ENCODE measurements around the gene ICAM3.
A peak's percentile ranks its signal among the peaks of the same experiment; 100 is the strongest.

Gene ICAM3

DNA sequence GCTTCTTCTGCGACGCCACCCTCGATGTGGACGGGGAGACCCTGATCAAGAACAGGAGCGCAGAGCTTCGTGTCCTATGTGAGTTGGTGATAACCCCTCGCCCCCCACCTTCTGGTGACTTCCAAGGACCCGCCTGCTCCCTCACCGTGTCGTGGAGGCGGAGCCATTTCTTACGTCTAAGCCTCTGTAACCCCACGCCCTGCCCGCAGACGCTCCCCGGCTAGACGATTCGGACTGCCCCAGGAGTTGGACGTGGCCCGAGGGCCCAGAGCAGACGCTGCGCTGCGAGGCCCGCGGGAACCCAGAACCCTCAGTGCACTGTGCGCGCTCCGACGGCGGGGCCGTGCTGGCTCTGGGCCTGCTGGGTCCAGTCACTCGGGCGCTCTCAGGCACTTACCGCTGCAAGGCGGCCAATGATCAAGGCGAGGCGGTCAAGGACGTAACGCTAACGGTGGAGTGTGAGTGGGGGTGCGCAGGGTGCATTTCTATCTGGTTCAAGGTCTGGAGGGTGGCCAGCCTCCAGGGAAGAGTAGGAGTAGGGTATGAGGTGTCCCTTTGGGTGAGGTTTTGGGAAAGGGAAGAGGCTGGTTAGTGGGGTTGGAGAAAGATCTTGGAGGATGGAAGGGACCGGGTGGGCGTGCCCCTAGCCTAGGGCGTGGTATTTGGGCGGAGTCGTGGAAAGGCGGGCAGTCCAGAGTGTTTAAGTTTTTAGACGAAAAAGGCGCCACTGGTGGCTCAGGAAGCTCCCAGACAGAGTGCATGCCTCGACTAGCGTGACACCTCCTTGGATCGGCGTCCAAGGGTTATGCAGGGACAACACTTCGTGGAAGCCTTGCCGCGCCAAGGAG, 46.4 kb downstream of the ICAM3 start:
- no peak overlapping the region for H3K9ac ChIP-seq (ENCODE audit: low read length)

GRCh38 chr19:10292206-10292788, 47.1 kb downstream of the ICAM3 start:
- H3K9ac ChIP-seq (ENCODE audit: low read length): peak overlapping the region; percentile 17; the same call in 1 of the 2 replicates
- peak overlapping the region; percentile 93 for H3K4me2 ChIP-seq (ENCODE audit: low read length)
- no peak overlapping the region for H2AFZ ChIP-seq (ENCODE audit: low read length)
- H3K27me3 ChIP-seq (ENCODE audit: insufficient read depth, low read length): no peaks in the 10 kb centered on the region; the same call in 1 of the 2 replicates
- H3K4me3 ChIP-seq (ENCODE audit: low read depth, low read length, poor library complexity, severe bottlenecking): peak overlapping the region; percentile 62
- H3K9me3 ChIP-seq (ENCODE audit: low read length): no peaks in the 10 kb centered on the region
- H3K4me1 ChIP-seq (ENCODE audit: insufficient read depth, low read length, severe bottlenecking): peaks cover 56% of the 10 kb centered on the region
- no peaks in the 10 kb centered on the region for H3K9me2 ChIP-seq (ENCODE audit: low read depth, low read length)
- TF ChIP-seq CTCF (IDR thresholded peaks at IDR 0.05; ENCODE audit: low read length) (no peak), EZH2 (IDR thresholded peaks at IDR 0.05; ENCODE audit: borderline replicate concordance, low read length) (no peak)
- no peaks in the 10 kb centered on the region for H3F3A ChIP-seq (ENCODE audit: insufficient read depth, low read length)
- no peaks in the 10 kb centered on the region for H4K20me1 ChIP-seq (ENCODE audit: insufficient read depth, low read length)
- no peak overlapping the region for H3K27ac ChIP-seq (ENCODE audit: low read depth, low read length, poor library complexity, severe bottlenecking)
- H3K79me2 ChIP-seq (ENCODE audit: insufficient read depth, low read length): no peaks in the 10 kb centered on the region
- H3K36me3 ChIP-seq (ENCODE audit: insufficient read depth, low read length): no peaks in the 10 kb centered on the region; the same call in 1 of the 2 replicates

More for the DNA sequence above, 46.4 kb downstream of the ICAM3 start:
- H2AFZ ChIP-seq (ENCODE audit: low read length): no peak overlapping the region
- H3K36me3 ChIP-seq (ENCODE audit: insufficient read depth, low read length): no peaks in the 10 kb centered on the region; the same call in 1 of the 2 replicates
- H3K27me3 ChIP-seq (ENCODE audit: insufficient read depth, low read length): no peaks in the 10 kb centered on the region; the same call in 1 of the 2 replicates
- no peaks in the 10 kb centered on the region for H3K9me2 ChIP-seq (ENCODE audit: low read depth, low read length)
- TF ChIP-seq CTCF (IDR thresholded peaks at IDR 0.05; ENCODE audit: low read length) (no peak), EZH2 (IDR thresholded peaks at IDR 0.05; ENCODE audit: borderline replicate concordance, low read length) (no peak)
- no peaks in the 10 kb centered on the region for H3F3A ChIP-seq (ENCODE audit: insufficient read depth, low read length)
- H3K4me3 ChIP-seq (ENCODE audit: low read depth, low read length, poor library complexity, severe bottlenecking): peak overlapping the region; percentile 62
- H3K4me1 ChIP-seq (ENCODE audit: insufficient read depth, low read length, severe bottlenecking): peaks cover 50% of the 10 kb centered on the region
- H3K9me3 ChIP-seq (ENCODE audit: low read length): no peaks in the 10 kb centered on the region
- H4K20me1 ChIP-seq (ENCODE audit: insufficient read depth, low read length): no peaks in the 10 kb centered on the region
- H3K79me2 ChIP-seq (ENCODE audit: insufficient read depth, low read length): no peaks in the 10 kb centered on the region
- no peak overlapping the region for H3K27ac ChIP-seq (ENCODE audit: low read depth, low read length, poor library complexity, severe bottlenecking)
- H3K4me2 ChIP-seq (ENCODE audit: low read length): peak overlapping the region; percentile 93

DNA sequence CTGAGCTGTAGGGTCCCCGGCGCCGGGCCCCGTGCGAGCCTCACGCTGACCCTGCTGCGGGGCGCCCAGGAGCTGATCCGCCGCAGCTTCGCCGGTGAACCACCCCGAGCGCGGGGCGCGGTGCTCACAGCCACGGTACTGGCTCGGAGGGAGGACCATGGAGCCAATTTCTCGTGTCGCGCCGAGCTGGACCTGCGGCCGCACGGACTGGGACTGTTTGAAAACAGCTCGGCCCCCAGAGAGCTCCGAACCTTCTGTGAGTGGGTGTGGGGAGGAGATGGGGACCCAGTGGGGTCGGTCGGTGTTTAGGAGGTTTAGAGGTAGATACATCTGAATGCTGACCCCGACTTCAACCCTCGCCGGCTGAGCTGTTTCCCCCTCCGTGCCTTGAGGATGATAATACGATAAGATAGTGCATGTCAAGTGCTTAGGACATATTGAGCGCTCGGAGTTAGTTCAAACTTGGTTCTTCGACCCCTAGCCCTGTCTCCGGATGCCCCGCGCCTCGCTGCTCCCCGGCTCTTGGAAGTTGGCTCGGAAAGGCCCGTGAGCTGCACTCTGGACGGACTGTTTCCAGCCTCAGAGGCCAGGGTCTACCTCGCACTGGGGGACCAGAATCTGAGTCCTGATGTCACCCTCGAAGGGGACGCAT, 47.7 kb downstream of the ICAM3 start:
- Histone ChIP-seq H3K79me2 (ENCODE audit: insufficient read depth, low read length) (no peaks in the 10 kb centered on the region), H3K27me3 (ENCODE audit: insufficient read depth, low read length) (no peaks in the 10 kb centered on the region; the same call in 1 of the 2 replicates), H3F3A (ENCODE audit: insufficient read depth, low read length) (no peaks in the 10 kb centered on the region), H3K9ac (ENCODE audit: low read length) (peak overlapping the region; percentile 41; the same call in 1 of the 2 replicates), H3K4me3 (ENCODE audit: low read depth, low read length, poor library complexity, severe bottlenecking) (peak overlapping the region; percentile 62), H3K9me3 (ENCODE audit: low read length) (no peaks in the 10 kb centered on the region), H3K4me2 (ENCODE audit: low read length) (peak overlapping the region; percentile 93), H4K20me1 (ENCODE audit: insufficient read depth, low read length) (no peaks in the 10 kb centered on the region), H3K27ac (ENCODE audit: low read depth, low read length, poor library complexity, severe bottlenecking) (no peak overlapping the region), H3K36me3 (ENCODE audit: insufficient read depth, low read length) (no peaks in the 10 kb centered on the region; the same call in 1 of the 2 replicates), H3K9me2 (ENCODE audit: low read depth, low read length) (no peaks in the 10 kb centered on the region), H3K4me1 (ENCODE audit: insufficient read depth, low read length, severe bottlenecking) (peaks cover 59% of the 10 kb centered on the region), H2AFZ (ENCODE audit: low read length) (no peak overlapping the region)
- TF ChIP-seq CTCF (IDR thresholded peaks at IDR 0.05; ENCODE audit: low read length) (no peak), EZH2 (IDR thresholded peaks at IDR 0.05; ENCODE audit: borderline replicate concordance, low read length) (no peak)
